Measurements from ENCODE around the gene CLPSL1.

CLPSL1 gene

GRCh38 chr6:35755278-35755924, 25.4 kb upstream of the CLPSL1 start:
- no peak overlapping the region for H3K27ac ChIP-seq (ENCODE audit: low read depth, low read length)
- H2AFZ ChIP-seq (ENCODE audit: low read depth, low read length, severe bottlenecking), result no peak overlapping the region
- no peaks in the 10 kb centered on the region for H3K9me3 ChIP-seq (ENCODE audit: insufficient read depth, low read length)
- no peak overlapping the region for H3K4me2 ChIP-seq (ENCODE audit: low read depth, low read length, poor library complexity, severe bottlenecking)
- no peaks in the 10 kb centered on the region for H3K27me3 ChIP-seq (ENCODE audit: low read length)
- H3K4me3 ChIP-seq (ENCODE audit: insufficient read depth, low read length, poor library complexity, severe bottlenecking), result no peak overlapping the region
- H3K9me2 ChIP-seq (replicated peaks; ENCODE audit: insufficient read depth, low read length), result no peaks in the 10 kb centered on the region
- H3F3A ChIP-seq (ENCODE audit: insufficient read depth), result no peaks in the 10 kb centered on the region
- H4K20me1 ChIP-seq (ENCODE audit: low read depth, low read length), result no peaks in the 10 kb centered on the region
- no peaks in the 10 kb centered on the region for H3K79me2 ChIP-seq (ENCODE audit: insufficient read depth, low read length)
- no peaks in the 10 kb centered on the region for H3K36me3 ChIP-seq (ENCODE audit: low read length)
- no peak for TF ChIP-seq CTCF (IDR thresholded peaks at IDR 0.05; ENCODE audit: insufficient read depth, low read length, poor library complexity, severe bottlenecking)
- H3K9ac ChIP-seq (ENCODE audit: low read length), result no peak overlapping the region

GRCh38 chr6:35757456-35758123, 23.2 kb upstream of the CLPSL1 start:
- Histone ChIP-seq H3K9me3 (ENCODE audit: insufficient read depth, low read length) (no peaks in the 10 kb centered on the region), H2AFZ (ENCODE audit: low read depth, low read length, severe bottlenecking) (no peak overlapping the region), H3F3A (ENCODE audit: insufficient read depth) (no peaks in the 10 kb centered on the region), H3K79me2 (ENCODE audit: insufficient read depth, low read length) (no peaks in the 10 kb centered on the region), H3K36me3 (ENCODE audit: low read length) (no peaks in the 10 kb centered on the region), H3K27me3 (ENCODE audit: low read length) (no peaks in the 10 kb centered on the region), H3K4me2 (ENCODE audit: low read depth, low read length, poor library complexity, severe bottlenecking) (no peak overlapping the region), H3K4me3 (ENCODE audit: insufficient read depth, low read length, poor library complexity, severe bottlenecking) (no peak overlapping the region), H3K9ac (ENCODE audit: low read length) (no peak overlapping the region), H3K9me2 (replicated peaks; ENCODE audit: insufficient read depth, low read length) (no peaks in the 10 kb centered on the region), H4K20me1 (ENCODE audit: low read depth, low read length) (no peaks in the 10 kb centered on the region), H3K27ac (ENCODE audit: low read depth, low read length) (no peak overlapping the region)
- TF ChIP-seq EZH2phosphoT487 (conservative IDR thresholded peaks at IDR 0.05; ENCODE audit: low read length) (no peak), CTCF (IDR thresholded peaks at IDR 0.05; ENCODE audit: insufficient read depth, low read length, poor library complexity, severe bottlenecking) (peak; percentile 88)

- Histone ChIP-seq H3K36me3 (ENCODE audit: low read length) (no peaks in the 10 kb centered on the region), H4K20me1 (ENCODE audit: low read depth, low read length) (no peaks in the 10 kb centered on the region), H3K4me2 (ENCODE audit: low read depth, low read length, poor library complexity, severe bottlenecking) (peak overlapping the region; percentile 38), H3K9ac (ENCODE audit: low read length) (no peak overlapping the region; the same call in 1 of the 2 replicates), H2AFZ (ENCODE audit: low read depth, low read length, severe bottlenecking) (peak overlapping the region; percentile 2), H3K4me3 (ENCODE audit: insufficient read depth, low read length, poor library complexity, severe bottlenecking) (no peak overlapping the region), H3K79me2 (ENCODE audit: insufficient read depth, low read length) (no peaks in the 10 kb centered on the region), H3K27me3 (ENCODE audit: low read length) (no peaks in the 10 kb centered on the region), H3K9me3 (ENCODE audit: insufficient read depth, low read length) (no peaks in the 10 kb centered on the region), H3K9me2 (replicated peaks; ENCODE audit: insufficient read depth, low read length) (no peaks in the 10 kb centered on the region), H3F3A (ENCODE audit: insufficient read depth) (no peaks in the 10 kb centered on the region), H3K27ac (ENCODE audit: low read depth, low read length) (peak overlapping the region; percentile 41)
- no peak for TF ChIP-seq EZH2phosphoT487 (conservative IDR thresholded peaks at IDR 0.05; ENCODE audit: low read length)
- TF ChIP-seq CTCF (IDR thresholded peaks at IDR 0.05; ENCODE audit: insufficient read depth, low read length, poor library complexity, severe bottlenecking), result no peak
Observed at GRCh38 chr6:35759426-35759825, 21.4 kb upstream of the CLPSL1 start.
